ENCODE data around the gene RUNX1.
"Not testable (repeated sequence)": the region's sequence is repeated elsewhere in the genome, so short reads cannot be mapped to it uniquely, and the experiment has no call there.

The RUNX1 gene

DNA sequence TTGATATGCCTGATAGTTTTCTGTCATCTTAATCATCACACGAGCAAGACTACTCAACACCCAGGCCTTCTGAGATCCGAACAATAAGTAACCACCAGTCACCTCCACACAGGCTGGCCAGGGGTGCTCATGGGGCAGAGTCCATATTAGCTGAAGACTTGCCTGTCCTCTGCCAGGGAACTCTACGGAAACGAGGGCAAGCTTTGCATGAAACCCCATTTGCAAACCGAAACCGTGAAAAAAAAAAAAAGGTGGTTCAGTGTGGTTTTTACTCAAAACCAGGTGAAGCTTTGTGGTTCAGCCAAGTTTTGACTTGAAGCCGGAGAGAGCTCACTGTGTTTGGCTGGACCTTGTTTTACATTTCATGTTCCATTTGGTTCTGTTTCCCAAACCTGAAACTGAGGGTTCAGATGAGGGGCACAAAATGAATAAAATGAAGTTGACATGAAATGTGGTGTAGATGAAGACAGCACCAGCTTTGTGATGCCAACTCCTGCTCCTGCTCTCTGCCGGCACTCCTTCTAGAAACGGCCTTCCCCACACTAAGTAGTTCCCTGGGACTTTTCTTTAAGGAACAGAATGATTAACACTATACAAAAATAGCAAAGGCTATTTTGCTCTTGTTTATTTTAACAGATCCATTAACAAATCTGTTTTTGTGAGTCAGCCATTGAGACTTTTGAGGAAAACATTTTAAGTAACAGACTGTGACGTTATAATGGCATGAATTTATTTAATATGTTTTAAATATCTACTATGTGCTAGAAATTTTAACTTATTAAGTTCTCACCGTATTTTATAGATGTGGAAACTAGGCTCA lies 74.7 kb downstream of the RUNX1 start:
- DNase-seq (peak; percentile 46), ATAC-seq (peak; percentile 91)
- no peaks in the 10 kb centered on the region for H3K9me3 Mint-ChIP-seq
- H3K27ac Mint-ChIP-seq = peak overlapping the region; percentile 91
- peaks cover 4% of the 10 kb centered on the region for H3K36me3 Mint-ChIP-seq (ENCODE audit: low read depth)
- peaks cover 79% of the 10 kb centered on the region for H3K4me1 Mint-ChIP-seq
- peak overlapping the region; percentile 72 for H3K4me3 Mint-ChIP-seq
- peaks cover 2% of the 10 kb centered on the region for H3K27me3 Mint-ChIP-seq

DNA sequence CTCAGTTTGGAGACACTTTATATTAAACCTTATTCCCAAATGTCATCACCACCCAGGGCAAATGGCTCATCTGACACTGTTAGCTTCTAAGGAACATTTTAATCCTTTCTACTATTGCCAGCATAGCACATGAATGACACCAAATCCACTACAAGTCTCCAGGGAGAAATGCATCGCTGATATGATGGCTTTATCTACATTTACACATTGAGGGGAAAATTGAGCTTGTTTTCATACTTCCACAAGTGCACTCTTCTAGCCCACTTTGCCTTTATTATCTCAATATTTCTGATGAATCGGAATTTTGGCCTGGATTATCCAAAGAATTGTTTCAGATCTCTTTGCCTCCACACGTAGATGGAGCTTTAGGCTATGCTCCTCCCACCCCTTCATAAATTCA lies 75.4 kb downstream of the RUNX1 start:
- no peaks in the 10 kb centered on the region for H3K9me3 Mint-ChIP-seq
- H3K4me1 Mint-ChIP-seq = peaks cover 79% of the 10 kb centered on the region
- H3K36me3 Mint-ChIP-seq (ENCODE audit: low read depth) = peaks cover 4% of the 10 kb centered on the region
- H3K27ac Mint-ChIP-seq = peak overlapping the region; percentile 91
- DNase-seq (no peak), ATAC-seq (no peak)
- peak overlapping the region; percentile 72 for H3K4me3 Mint-ChIP-seq
- H3K27me3 Mint-ChIP-seq = peaks cover 2% of the 10 kb centered on the region

DNA sequence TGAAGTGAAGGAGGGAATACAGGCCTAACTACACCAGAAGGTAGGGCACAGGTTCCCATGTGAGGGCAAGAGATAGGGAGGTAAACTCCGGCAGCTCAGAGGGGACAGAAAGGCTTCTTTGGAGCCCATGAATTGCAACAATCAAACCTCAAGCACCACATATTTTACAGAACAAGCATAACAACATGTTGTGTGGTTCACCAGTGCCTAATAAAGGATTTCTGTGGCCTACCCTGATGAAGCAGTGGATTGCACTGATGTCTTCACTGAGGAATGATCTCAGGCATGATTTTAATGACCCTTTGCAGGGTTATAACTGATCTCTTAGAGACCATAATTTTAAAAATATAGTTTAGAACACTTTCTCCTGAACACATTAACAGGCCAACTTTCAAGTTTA lies 77.4 kb downstream of the RUNX1 start:
- no peak overlapping the region for H3K27ac Mint-ChIP-seq
- no peak for DNase-seq
- no peak for ATAC-seq
- H3K4me1 Mint-ChIP-seq = peaks cover 91% of the 10 kb centered on the region
- H3K27me3 Mint-ChIP-seq = peaks cover 2% of the 10 kb centered on the region
- peaks cover 7% of the 10 kb centered on the region for H3K36me3 Mint-ChIP-seq (ENCODE audit: low read depth)
- H3K4me3 Mint-ChIP-seq = no peak overlapping the region
- no peaks in the 10 kb centered on the region for H3K9me3 Mint-ChIP-seq

DNA sequence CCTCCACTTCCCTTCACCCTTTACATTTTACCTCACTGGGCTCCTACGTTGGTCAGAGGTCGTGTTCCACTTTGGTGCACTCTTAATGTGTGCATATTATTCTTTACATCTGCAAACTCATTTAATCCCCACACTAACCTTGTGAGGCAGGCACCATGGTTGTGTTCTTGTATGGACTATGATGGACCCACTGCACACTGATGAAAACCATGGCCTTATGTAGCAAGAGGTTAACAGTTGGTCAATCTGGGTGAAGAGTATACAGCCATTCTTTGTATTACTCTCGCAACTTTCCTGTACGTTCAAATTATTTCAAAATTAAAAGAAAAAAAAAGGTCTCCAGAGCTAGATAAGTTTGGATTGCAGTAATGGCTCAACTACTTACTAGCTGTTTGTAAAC lies 78.5 kb downstream of the RUNX1 start:
- Mint-ChIP-seq H3K27ac (peak overlapping the region; percentile 96), H3K9me3 (no peaks in the 10 kb centered on the region), H3K27me3 (peaks cover 2% of the 10 kb centered on the region), H3K4me3 (no peak overlapping the region), H3K4me1 (peaks cover 94% of the 10 kb centered on the region), H3K36me3 (ENCODE audit: low read depth) (peaks cover 7% of the 10 kb centered on the region)
- ATAC-seq (no peak), DNase-seq (no peak)

DNA sequence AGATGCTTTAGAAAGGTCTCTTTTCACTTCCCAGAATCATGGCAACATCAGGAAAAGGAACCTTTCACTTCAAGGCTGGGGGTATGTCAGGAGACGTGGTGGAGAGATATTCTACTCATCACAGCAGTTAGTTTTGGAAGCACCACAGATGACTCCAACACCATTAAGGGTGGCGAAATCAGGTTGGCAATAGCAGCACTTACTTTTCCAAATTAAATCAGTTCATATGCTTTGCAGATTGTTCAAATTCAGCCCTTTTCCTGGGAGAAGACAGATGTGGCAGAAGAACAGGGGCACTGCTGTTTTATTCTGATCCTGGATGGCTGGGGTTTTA lies 79.0 kb downstream of the RUNX1 start:
- Mint-ChIP-seq H3K4me3 (no peak overlapping the region), H3K27me3 (peaks cover 2% of the 10 kb centered on the region), H3K9me3 (no peaks in the 10 kb centered on the region), H3K27ac (peak overlapping the region; percentile 96), H3K4me1 (peaks cover 94% of the 10 kb centered on the region), H3K36me3 (ENCODE audit: low read depth) (peaks cover 7% of the 10 kb centered on the region)
- DNase-seq (no peak), ATAC-seq (no peak)

DNA sequence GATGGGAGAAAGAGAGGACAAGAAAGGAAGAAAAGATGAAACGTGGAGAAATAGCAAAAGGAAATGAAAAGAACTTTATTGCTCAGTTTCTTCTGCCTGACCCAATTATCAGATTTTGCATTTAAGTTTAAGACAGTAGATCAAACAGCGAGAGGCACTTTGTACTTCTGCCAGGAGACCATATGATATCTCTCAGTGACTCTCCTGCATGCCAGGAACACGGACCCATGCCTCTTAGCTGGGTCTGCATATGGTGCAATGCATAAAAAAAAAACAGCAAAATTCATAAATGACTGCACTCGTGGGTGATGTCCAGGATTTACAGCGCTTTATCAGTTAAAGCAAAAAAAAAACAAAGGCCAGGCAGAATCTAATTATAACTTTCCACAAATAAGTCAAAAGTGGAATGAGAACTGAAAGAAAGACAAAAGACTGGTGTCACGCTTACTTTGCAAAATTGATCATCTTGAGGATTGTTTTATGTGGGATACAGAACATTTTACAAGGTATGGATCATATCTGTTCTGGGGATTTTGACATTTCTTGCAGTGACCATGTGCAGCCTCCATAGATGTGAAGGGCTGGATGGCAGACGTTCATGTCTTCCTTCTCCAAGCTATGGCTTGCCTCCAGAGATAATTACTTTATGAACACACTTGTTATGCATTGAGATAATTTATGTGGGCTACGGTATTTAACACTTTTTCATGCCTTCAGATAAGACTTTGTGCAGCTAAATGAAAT lies 79.5 kb downstream of the RUNX1 start:
- no peaks in the 10 kb centered on the region for H3K9me3 Mint-ChIP-seq
- no peak for ATAC-seq
- H3K4me1 Mint-ChIP-seq = peaks cover 94% of the 10 kb centered on the region
- peak overlapping the region; percentile 64 for H3K4me3 Mint-ChIP-seq
- peak overlapping the region; percentile 96 for H3K27ac Mint-ChIP-seq
- peaks cover 9% of the 10 kb centered on the region for H3K36me3 Mint-ChIP-seq (ENCODE audit: low read depth)
- no peak for DNase-seq
- H3K27me3 Mint-ChIP-seq = peaks cover 2% of the 10 kb centered on the region

DNA sequence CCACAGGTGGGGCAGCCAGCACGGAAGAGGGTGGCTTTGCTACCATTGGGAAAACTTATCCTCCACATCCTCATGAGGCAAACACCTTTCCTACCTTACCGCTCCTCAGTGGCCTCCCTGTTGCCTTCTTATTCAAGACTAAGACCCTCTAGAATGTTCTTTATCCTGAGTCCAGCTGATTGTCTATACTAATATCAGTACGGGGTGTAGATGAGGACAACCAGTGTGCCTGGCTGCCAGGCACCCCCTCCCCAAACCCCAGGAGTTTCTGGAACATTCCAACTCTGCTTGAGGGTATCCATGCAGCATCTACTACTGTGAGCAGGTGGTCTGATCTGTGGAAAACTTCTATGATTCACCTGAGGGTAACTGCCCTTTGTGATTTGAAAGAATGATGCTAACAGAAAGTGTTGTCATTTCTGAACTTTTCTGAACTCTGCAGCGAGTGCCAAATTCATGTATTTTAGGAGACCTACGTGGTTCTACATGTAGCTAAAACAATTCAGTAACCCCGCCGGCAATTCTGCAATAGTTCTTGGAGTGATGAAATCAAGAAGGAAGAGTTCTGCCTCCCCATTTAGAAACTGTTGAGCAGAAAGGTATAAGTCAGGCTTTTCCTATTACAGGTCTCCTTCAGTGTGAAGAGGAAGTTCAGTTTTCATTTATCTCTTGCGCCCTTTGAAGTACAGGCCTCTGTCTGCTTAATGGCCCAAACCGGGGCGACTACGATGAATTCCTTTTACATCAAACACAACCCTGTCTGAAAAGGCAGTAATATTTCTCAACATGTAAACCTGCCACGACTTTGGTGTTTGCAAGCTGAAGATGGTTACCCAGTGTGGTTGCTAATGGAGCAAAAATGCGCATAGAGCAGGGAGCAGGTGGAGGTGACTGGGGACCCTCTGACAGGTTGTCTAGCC lies 80.4 kb downstream of the RUNX1 start:
- Mint-ChIP-seq H3K27me3 (no peaks in the 10 kb centered on the region), H3K9me3 (no peaks in the 10 kb centered on the region), H3K36me3 (ENCODE audit: low read depth) (peaks cover 9% of the 10 kb centered on the region), H3K27ac (peak overlapping the region; percentile 96), H3K4me3 (peak overlapping the region; percentile 64), H3K4me1 (peaks cover 91% of the 10 kb centered on the region)
- DNase-seq (no peak), ATAC-seq (peak; percentile 47)

DNA sequence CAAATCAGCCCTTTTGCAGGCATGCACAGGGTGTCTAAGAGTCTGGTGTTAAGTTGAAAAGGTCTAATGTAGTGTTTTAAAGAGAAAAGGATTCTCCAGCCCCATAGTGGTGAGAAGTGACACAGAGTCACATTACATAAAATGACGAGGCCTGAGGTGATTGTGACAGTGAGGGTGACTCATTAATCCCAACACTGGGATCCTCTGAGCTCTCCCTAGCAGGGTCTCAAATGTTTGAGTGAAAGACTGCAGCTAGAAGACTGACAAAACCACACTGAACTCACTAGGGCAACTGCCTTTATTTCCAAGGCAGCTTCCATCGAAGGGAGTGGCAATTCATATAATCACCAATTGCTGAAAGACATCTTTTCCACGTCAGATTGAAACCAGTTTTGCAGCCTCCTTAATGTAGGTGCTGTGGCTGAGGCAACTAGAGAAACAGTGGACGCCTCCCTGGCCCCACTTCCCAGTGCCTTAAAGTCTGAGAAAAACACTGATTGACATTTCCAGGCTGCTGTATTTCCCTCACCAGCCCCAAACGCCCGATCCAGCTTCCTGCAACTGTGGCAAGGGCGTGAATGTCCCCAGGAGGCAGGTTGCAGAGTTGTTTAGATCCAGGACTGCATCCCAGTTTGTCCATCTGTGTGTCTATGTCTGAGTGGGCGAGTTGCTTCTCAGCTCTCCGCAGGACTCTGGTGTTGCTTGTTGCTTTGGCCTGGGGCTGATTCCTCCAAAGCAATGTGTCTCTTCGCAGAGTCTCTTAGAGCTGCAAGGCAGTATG lies 81.4 kb downstream of the RUNX1 start:
- peak overlapping the region; percentile 96 for H3K27ac Mint-ChIP-seq
- H3K4me1 Mint-ChIP-seq = peaks cover 91% of the 10 kb centered on the region
- DNase-seq (peak; percentile 39), ATAC-seq (peak; percentile 82)
- H3K9me3 Mint-ChIP-seq = no peaks in the 10 kb centered on the region
- H3K36me3 Mint-ChIP-seq (ENCODE audit: low read depth) = peaks cover 10% of the 10 kb centered on the region
- H3K4me3 Mint-ChIP-seq = peak overlapping the region; percentile 50
- no peaks in the 10 kb centered on the region for H3K27me3 Mint-ChIP-seq

DNA sequence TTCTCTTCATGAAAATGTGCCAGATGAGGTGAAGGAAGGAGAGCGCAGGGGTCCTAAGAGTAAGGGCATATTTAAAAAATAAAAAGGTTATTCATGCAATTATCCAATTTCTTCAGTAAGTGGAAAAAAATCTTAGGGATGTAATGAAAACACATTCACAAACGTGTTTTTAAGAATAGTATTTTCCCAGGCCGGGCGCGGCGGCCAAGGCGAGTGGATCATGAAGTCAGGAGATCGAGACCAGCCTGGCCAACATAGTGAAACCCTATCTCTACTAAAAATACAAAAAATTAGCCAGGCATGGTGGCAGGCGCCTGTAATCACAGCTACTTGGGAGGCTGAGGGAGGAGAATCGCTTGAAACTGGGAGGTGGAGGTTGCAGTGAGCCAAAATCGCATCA lies 82.2 kb downstream of the RUNX1 start:
- not testable (repeated sequence) for H3K27me3 Mint-ChIP-seq; H3K9me3 Mint-ChIP-seq; ATAC-seq; DNase-seq; H3K4me3 Mint-ChIP-seq; H3K36me3 Mint-ChIP-seq (ENCODE audit: low read depth)
- peak overlapping the region; percentile 30 for H3K27ac Mint-ChIP-seq
- H3K4me1 Mint-ChIP-seq = peaks cover 93% of the 10 kb centered on the region

DNA sequence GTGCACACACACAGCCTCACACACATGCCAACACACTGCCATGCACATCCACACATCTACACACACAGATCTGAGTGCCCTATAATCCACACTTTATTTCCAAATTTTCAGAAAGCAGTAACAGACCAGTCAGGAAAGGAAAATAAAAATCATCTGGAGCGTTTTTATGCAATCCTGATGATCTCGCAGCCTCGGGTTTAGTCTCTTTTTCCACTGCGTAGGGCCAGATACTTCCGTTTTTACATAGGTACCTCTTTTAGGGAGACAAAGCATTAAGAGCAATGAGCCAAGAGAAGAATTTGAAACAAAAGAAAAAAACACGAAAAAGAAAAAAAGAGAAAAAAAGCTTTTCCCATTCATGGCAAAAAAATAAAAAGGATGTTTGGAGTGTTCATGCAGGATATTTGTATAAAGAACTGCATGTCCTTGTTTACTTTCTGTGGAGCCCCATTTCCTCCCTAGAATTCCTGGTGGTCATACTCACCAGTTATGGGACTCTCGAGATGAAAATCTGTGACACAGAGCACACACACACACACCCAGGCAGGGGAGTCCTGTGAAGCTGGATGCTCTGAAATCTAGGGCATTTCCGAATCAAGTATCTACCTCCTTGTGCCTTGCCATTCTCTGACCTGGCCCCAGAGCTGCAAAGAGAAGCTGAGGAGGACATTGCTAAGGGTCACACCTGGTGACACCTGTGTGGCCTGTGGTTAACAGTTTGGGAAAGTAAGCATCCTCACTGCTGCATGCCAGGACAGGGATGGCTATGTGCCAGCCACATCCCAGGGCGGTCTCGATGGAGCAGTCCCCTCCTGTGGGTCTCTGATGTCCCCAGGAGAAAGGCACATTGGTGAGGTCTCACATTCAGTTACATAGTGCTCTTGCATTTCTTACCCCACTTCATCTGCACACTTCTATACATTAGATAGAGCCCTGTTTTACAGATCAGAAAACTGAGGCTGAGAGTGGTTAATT lies 83.6 kb downstream of the RUNX1 start:
- Mint-ChIP-seq H3K9me3 (no peaks in the 10 kb centered on the region), H3K4me3 (no peak overlapping the region), H3K27ac (peak overlapping the region; percentile 55), H3K36me3 (ENCODE audit: low read depth) (peaks cover 10% of the 10 kb centered on the region), H3K27me3 (no peaks in the 10 kb centered on the region), H3K4me1 (peaks cover 91% of the 10 kb centered on the region)
- ATAC-seq (no peak), DNase-seq (no peak)

DNA sequence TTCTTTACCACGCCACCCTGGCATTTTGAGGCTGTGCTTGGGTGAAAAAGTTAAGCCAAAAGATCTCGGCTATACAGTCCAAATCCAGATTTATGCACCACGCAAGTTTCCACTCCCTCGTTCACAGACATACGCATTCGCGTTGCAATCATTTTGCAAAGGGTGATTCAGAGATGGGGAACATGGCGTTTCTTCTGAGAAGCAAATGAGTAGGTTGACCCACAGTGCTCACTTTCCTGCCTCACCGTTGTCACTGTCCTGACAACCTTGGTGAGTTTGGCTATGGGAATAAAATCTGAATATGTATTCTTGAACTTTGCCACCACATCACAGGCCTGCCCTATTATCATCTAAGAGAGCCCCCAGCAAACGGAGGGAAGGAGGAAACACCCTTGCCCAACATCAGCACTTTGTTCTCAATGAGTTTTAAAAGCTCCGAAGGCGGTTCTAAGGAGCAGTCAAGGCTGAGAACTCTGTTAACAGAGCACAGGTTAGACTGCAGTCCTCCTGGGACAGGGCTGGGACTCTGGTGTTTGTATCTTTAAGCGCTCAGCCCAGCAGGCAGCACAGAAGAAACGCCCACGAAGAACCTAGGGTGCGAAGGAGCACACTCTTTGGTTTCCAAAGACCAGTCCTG lies 86.4 kb downstream of the RUNX1 start:
- peaks cover 82% of the 10 kb centered on the region for H3K4me1 Mint-ChIP-seq
- no peaks in the 10 kb centered on the region for H3K27me3 Mint-ChIP-seq
- DNase-seq (no peak), ATAC-seq (peak; percentile 53)
- no peaks in the 10 kb centered on the region for H3K9me3 Mint-ChIP-seq
- peak overlapping the region; percentile 91 for H3K27ac Mint-ChIP-seq
- H3K4me3 Mint-ChIP-seq = peak overlapping the region; percentile 62
- H3K36me3 Mint-ChIP-seq (ENCODE audit: low read depth) = peaks cover 14% of the 10 kb centered on the region

DNA sequence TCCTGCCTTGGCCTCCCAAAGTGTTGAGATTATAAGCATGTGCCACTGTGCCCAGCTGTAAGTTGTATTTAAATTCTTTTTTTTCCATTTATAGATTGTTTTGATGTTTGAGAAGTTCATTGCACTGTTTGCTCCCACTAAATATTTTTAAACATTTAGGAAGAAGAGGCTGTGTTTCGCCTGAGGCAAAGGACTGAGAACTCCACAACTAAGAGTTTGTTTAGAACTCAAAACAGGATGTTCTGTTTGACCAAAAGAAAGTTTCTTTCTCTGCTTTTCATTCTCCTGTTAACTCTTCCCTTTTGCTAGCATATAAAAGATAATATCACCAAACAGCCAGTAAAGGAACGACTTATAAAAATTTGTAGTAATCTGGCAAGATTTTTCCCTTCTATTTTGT lies 87.0 kb downstream of the RUNX1 start:
- Mint-ChIP-seq H3K36me3 (ENCODE audit: low read depth) (peaks cover 9% of the 10 kb centered on the region), H3K9me3 (no peaks in the 10 kb centered on the region), H3K4me3 (peak overlapping the region; percentile 62), H3K27ac (peak overlapping the region; percentile 91), H3K4me1 (peaks cover 83% of the 10 kb centered on the region), H3K27me3 (no peaks in the 10 kb centered on the region)
- ATAC-seq (no peak), DNase-seq (no peak)

DNA sequence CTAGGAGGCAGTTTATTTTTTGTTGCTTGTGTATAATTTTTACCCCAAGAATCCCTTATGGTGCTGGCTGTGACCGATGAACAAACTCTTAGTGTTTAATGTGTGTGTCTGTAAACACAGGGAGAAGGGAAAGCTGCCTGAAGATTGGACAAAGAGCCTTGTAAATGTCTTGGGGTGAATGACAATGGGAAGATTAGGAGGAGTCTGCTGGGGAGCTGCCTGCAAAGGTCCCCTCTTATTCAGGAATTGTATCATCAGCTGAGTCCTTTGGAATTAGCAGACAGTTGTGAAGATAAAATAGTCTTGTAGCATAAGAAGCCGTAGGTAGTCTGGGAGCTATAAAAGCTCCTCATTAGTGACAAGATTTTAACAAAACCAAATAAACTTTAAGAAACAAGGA lies 88.4 kb downstream of the RUNX1 start:
- no peaks in the 10 kb centered on the region for H3K9me3 Mint-ChIP-seq

More for the DNA sequence above, 88.4 kb downstream of the RUNX1 start:
- no peak overlapping the region for H3K27ac Mint-ChIP-seq
- DNase-seq (no peak), ATAC-seq (no peak)
- H3K36me3 Mint-ChIP-seq (ENCODE audit: low read depth) = peaks cover 14% of the 10 kb centered on the region
- no peak overlapping the region for H3K4me3 Mint-ChIP-seq
- no peaks in the 10 kb centered on the region for H3K27me3 Mint-ChIP-seq
- peaks cover 80% of the 10 kb centered on the region for H3K4me1 Mint-ChIP-seq

Measured in activated naive CD8-positive, alpha-beta T cell treated with anti-CD3 and anti-CD28 coated beads, Interleukin-2, amount 50 U/mL, for 24 hours (primary cell).